Neural cell (in vitro differentiated cells): ENCODE measurements around the gene ZBTB7C. TPM values are rescaled to one million over a fixed set of nuclear protein-coding genes. Genes with fewer than 3 reads are reported as not detected.

Experiments used
- H2AFZ ChIP-seq: fragments of 200-600, 300-800 bp; sonication (generic), shearing (Covaris generic); 2 replicates; pipeline ENCODE4 v1.6.0; 2014; ENCODE audit warnings: low read depth, mild to moderate bottlenecking, antibody characterized with exemption, low read length, moderate library complexity
- H3F3A ChIP-seq: fragments of 200-600 bp; shearing (Covaris generic); 2 replicates; pipeline ENCODE4 v1.6.1; 2016; ENCODE audit warnings: mild to moderate bottlenecking, moderate library complexity, mixed read lengths, antibody characterized with exemption, low read length; ENCODE audit not compliant: insufficient read depth, poor library complexity, severe bottlenecking
- H3K27ac ChIP-seq: fragments of 200-600, 300-800 bp; sonication (generic), shearing (Covaris generic); 2 replicates; pipeline ENCODE4 v1.5.1; 2014; ENCODE audit warnings: mild to moderate bottlenecking, low read length, moderate library complexity
- H3K27me3 ChIP-seq: fragments of 300-800, 200-600 bp; sonication (generic), shearing (Covaris generic); 2 replicates; pipeline ENCODE4 v1.6.0; 2014; ENCODE audit warnings: mild to moderate bottlenecking, low read depth, low read length, moderate library complexity; ENCODE audit not compliant: insufficient read depth
- H3K36me3 ChIP-seq: fragments of 300-800, 200-600 bp; sonication (generic), shearing (Covaris generic); 2 replicates; pipeline ENCODE4 v1.5.1; 2014; ENCODE audit warnings: mild to moderate bottlenecking, antibody characterized with exemption, low read length, moderate library complexity; ENCODE audit not compliant: insufficient read depth
- H3K4me2 ChIP-seq: fragments of 300-800, 200-600 bp; sonication (generic), shearing (Covaris generic); 2 replicates; pipeline ENCODE4 v1.6.0; 2014; ENCODE audit warnings: mild to moderate bottlenecking, low read length
- H3K4me3 ChIP-seq: fragments of 300-800, 200-600 bp; sonication (generic), shearing (Covaris generic); 2 replicates; pipeline ENCODE4 v1.5.1; 2014; ENCODE audit warnings: mild to moderate bottlenecking, low read length, moderate library complexity
- H3K79me2 ChIP-seq: fragments of 200-600 bp; shearing (Covaris generic); replicated peaks from 2 replicates; pipeline ENCODE4 v1.6.0; 2014; ENCODE audit warnings: mild to moderate bottlenecking, low read length, moderate library complexity; ENCODE audit not compliant: insufficient read depth
- H3K9ac ChIP-seq: fragments of 300-800, 200-600 bp; sonication (generic), shearing (Covaris generic); 2 replicates; pipeline ENCODE4 v1.6.1; 2016; ENCODE audit warnings: mild to moderate bottlenecking, low read length, mixed read lengths
- H3K9me2 ChIP-seq: fragments of 200-600 bp; shearing (Covaris generic); 2 replicates; pipeline ENCODE4 v1.6.1; 2016; ENCODE audit warnings: mild to moderate bottlenecking, low read length, mixed read lengths; ENCODE audit not compliant: insufficient read depth
- H3K9me3 ChIP-seq: fragments of 200-600, 300-800 bp; sonication (generic), shearing (Covaris generic); 2 replicates; pipeline ENCODE4 v1.6.1; 2016; ENCODE audit warnings: mild to moderate bottlenecking, mixed run types, low read length, moderate library complexity, mixed read lengths
- H4K20me1 ChIP-seq: fragments of 200-600 bp; shearing (Covaris generic); 2 replicates; pipeline ENCODE4 v1.6.1; 2016; ENCODE audit warnings: mild to moderate bottlenecking, mixed run types; ENCODE audit not compliant: insufficient read depth
- CTCF ChIP-seq: fragments of 450-650 bp; IDR thresholded peaks from 2 replicates; pipeline ENCODE4 v1.5.1; 2014; ENCODE audit warnings: antibody characterized with exemption, mild to moderate bottlenecking, moderate library complexity; ENCODE audit not compliant: poor library complexity, severe bottlenecking
- EP300 ChIP-seq: fragments of 450-650 bp; conservative IDR thresholded peaks from 2 replicates; pipeline ENCODE4 v1.6.1; 2014; ENCODE audit warnings: antibody characterized with exemption, mild to moderate bottlenecking, moderate library complexity; ENCODE audit not compliant: poor library complexity, severe bottlenecking
- EZH2 ChIP-seq: fragments of 200-600, 300-800 bp; shearing (Covaris generic), sonication (generic); IDR thresholded peaks from 2 replicates; pipeline ENCODE4 v1.6.1; 2014; ENCODE audit warnings: antibody characterized with exemption, low read length, borderline replicate concordance, mild to moderate bottlenecking; ENCODE audit not compliant: insufficient read depth, poor library complexity, severe bottlenecking
- MXI1 ChIP-seq: fragments of 450-650 bp; conservative IDR thresholded peaks from 2 replicates; pipeline ENCODE4 v1.6.1; 2014; ENCODE audit warnings: antibody characterized with exemption, mild to moderate bottlenecking; ENCODE audit not compliant: poor library complexity, severe bottlenecking
- POLR2AphosphoS5 ChIP-seq: IDR thresholded peaks from 2 replicates; pipeline ENCODE4 v1.6.1; 2012
- RAD21 ChIP-seq: fragments of 450-650 bp; conservative IDR thresholded peaks from 2 replicates; pipeline ENCODE4 v1.6.1; 2014; ENCODE audit warnings: antibody characterized with exemption, mild to moderate bottlenecking, moderate library complexity
- SMC3 ChIP-seq: fragments of 450-650 bp; conservative IDR thresholded peaks from 2 replicates; pipeline ENCODE4 v1.6.1; 2014; ENCODE audit warnings: antibody characterized with exemption, mild to moderate bottlenecking, moderate library complexity; ENCODE audit not compliant: poor library complexity
- TAF1 ChIP-seq: IDR thresholded peaks from 2 replicates; pipeline ENCODE4 v1.6.1; 2012; ENCODE audit warnings: low read depth
- polyA plus RNA-seq: library from polyadenylated mRNA; depleted of rRNA; stranded (reverse); fragments of >200 nt; gene quantifications from 2 replicates; pipeline ENCODE4 v1.2.3, GENCODE V29; 2014
- TF ChIP-seq, protein P1 (sequence below): IDR thresholded peaks from 2 replicates; pipeline ENCODE4 v1.6.1; 2012; ENCODE audit warnings: borderline replicate concordance

The ZBTB7C gene
- polyA plus RNA-seq, 1 donor from 2014 or later, result 2.4 TPM

- Histone ChIP-seq H4K20me1 (no peaks in the 10 kb centered on the region), H3F3A (peaks cover 7% of the 10 kb centered on the region), H3K4me3 (no peak overlapping the region), H3K4me2 (no peak overlapping the region), H3K27ac (no peak overlapping the region), H3K79me2 (no peaks in the 10 kb centered on the region), H2AFZ (no peak overlapping the region), H3K9me3 (no peaks in the 10 kb centered on the region), H3K36me3 (no peaks in the 10 kb centered on the region), H3K9ac (no peak overlapping the region), H3K27me3 (no peaks in the 10 kb centered on the region), H3K9me2 (no peaks in the 10 kb centered on the region)
- TF ChIP-seq POLR2AphosphoS5 (no peak), SMC3 (no peak), TAF1 (no peak), EP300 (no peak), RAD21 (no peak), CTCF (no peak), MXI1 (no peak), EZH2 (no peak)
- TF ChIP-seq, protein P1, sequence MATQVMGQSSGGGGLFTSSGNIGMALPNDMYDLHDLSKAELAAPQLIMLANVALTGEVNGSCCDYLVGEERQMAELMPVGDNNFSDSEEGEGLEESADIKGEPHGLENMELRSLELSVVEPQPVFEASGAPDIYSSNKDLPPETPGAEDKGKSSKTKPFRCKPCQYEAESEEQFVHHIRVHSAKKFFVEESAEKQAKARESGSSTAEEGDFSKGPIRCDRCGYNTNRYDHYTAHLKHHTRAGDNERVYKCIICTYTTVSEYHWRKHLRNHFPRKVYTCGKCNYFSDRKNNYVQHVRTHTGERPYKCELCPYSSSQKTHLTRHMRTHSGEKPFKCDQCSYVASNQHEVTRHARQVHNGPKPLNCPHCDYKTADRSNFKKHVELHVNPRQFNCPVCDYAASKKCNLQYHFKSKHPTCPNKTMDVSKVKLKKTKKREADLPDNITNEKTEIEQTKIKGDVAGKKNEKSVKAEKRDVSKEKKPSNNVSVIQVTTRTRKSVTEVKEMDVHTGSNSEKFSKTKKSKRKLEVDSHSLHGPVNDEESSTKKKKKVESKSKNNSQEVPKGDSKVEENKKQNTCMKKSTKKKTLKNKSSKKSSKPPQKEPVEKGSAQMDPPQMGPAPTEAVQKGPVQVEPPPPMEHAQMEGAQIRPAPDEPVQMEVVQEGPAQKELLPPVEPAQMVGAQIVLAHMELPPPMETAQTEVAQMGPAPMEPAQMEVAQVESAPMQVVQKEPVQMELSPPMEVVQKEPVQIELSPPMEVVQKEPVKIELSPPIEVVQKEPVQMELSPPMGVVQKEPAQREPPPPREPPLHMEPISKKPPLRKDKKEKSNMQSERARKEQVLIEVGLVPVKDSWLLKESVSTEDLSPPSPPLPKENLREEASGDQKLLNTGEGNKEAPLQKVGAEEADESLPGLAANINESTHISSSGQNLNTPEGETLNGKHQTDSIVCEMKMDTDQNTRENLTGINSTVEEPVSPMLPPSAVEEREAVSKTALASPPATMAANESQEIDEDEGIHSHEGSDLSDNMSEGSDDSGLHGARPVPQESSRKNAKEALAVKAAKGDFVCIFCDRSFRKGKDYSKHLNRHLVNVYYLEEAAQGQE, result no peak
Measured at GRCh38 chr18:48183613-48184012, 225.6 kb downstream of the ZBTB7C start.

- Histone ChIP-seq H3K27ac (no peak overlapping the region), H3K9ac (no peak overlapping the region), H2AFZ (no peak overlapping the region), H3F3A (peaks cover 7% of the 10 kb centered on the region), H3K36me3 (no peaks in the 10 kb centered on the region), H3K4me3 (no peak overlapping the region), H3K79me2 (no peaks in the 10 kb centered on the region), H4K20me1 (no peaks in the 10 kb centered on the region), H3K9me2 (no peaks in the 10 kb centered on the region), H3K4me2 (no peak overlapping the region), H3K9me3 (no peaks in the 10 kb centered on the region), H3K27me3 (no peaks in the 10 kb centered on the region)
- TF ChIP-seq EP300 (no peak), POLR2AphosphoS5 (no peak), RAD21 (no peak), TAF1 (no peak), EZH2 (no peak), MXI1 (no peak), CTCF (no peak), SMC3 (no peak)
- TF ChIP-seq, protein P1, result no peak
Measured at GRCh38 chr18:48182779-48183178, 226.4 kb downstream of the ZBTB7C start.
